Esophagus squamous epithelium (tissue), 5 donors: ENCODE data around the gene CNIH2. TPM values are rescaled to one million over a fixed set of nuclear protein-coding genes. Genes with fewer than 3 reads are reported as not detected.

ENCODE experiments used
- DNase-seq: peaks from one replicate; lab custom pipeline; 2025; lab: John Stamatoyannopoulos, UW
- H3K27ac ChIP-seq, 4 donors: fragments of 200-600 bp; sonication (generic); one replicate each; pipeline ENCODE4 v1.5.1; 2016 to 2019; ENCODE audit warnings: mild to moderate bottlenecking in 1 of 4
- H3K27me3 ChIP-seq, 4 donors: fragments of 200-600 bp; sonication (generic); 1 replicate in 3 of 4; 2 replicates in 1 of 4; pipeline versions ENCODE4 v1.5.1 to v1.6.0; 2017 to 2021; ENCODE audit warnings: antibody characterized with exemption in 1 of 4
- H3K36me3 ChIP-seq, 3 donors: fragments of 200-600 bp; sonication (generic); one replicate each; pipeline ENCODE4 v1.5.1; 2016 to 2019
- H3K4me1 ChIP-seq, 3 donors: fragments of 200-600 bp; sonication (generic); one replicate each; pipeline ENCODE4 v1.5.1; 2017 to 2019
- H3K4me3 ChIP-seq, 4 donors: fragments of 200-600 bp; sonication (generic); 1 replicate in 3 of 4; 2 replicates in 1 of 4; pipeline ENCODE4 v1.5.1; 2016 to 2019; ENCODE audit warnings: mild to moderate bottlenecking in 2 of 4, moderate library complexity in 1 of 4
- H3K9me3 ChIP-seq, 3 donors: fragments of 200-600 bp; sonication (generic); one replicate each; pipeline ENCODE4 v1.5.1; 2016 to 2019
- POLR2A ChIP-seq, 4 donors: fragments of 450-650 bp; IDR thresholded peaks; one replicate each; pipeline ENCODE4 v1.6.1; 2017; ENCODE audit warnings: antibody characterized with exemption in 4 of 4, mild to moderate bottlenecking in 4 of 4, moderate library complexity in 3 of 4
- WGBS, 2 donors: methylation state at CpG; one replicate each; pipeline ENCODE4 v1.1.5; 2018; 5-methylcytosine and 5-hydroxymethylcytosine counted together
- intact Hi-C: fragments of 100-400 bp; cut with DNase I; formaldehyde crosslinking; loops from one replicate; pipeline ENCODE4 v1.15.0; 2022
- total RNA-seq, 4 donors: library from RNA; depleted of rRNA; stranded (reverse); fragments of >200 nt; gene quantifications; one replicate each; pipeline ENCODE4 v1.1.0, GENCODE V29; 2016
- TF ChIP-seq, protein P1 (sequence below), 6 experiments: fragments of 450-650 bp in 4 of 6; fragments of 200-600 bp in 2 of 6; sonication (generic) in 2 of 6; IDR thresholded peaks; one replicate each; pipeline ENCODE4 v1.5.1; 2016 to 2019; ENCODE audit warnings: antibody characterized with exemption in 6 of 6, mild to moderate bottlenecking in 4 of 6, moderate library complexity in 4 of 6
- donor health status: DM: yes; HTN: yes; CAD: no.

The CNIH2 gene
- under 1 TPM in 2 of 4 donors, not detected in 2; 0.48 to 0.70 TPM for total RNA-seq

DNA sequence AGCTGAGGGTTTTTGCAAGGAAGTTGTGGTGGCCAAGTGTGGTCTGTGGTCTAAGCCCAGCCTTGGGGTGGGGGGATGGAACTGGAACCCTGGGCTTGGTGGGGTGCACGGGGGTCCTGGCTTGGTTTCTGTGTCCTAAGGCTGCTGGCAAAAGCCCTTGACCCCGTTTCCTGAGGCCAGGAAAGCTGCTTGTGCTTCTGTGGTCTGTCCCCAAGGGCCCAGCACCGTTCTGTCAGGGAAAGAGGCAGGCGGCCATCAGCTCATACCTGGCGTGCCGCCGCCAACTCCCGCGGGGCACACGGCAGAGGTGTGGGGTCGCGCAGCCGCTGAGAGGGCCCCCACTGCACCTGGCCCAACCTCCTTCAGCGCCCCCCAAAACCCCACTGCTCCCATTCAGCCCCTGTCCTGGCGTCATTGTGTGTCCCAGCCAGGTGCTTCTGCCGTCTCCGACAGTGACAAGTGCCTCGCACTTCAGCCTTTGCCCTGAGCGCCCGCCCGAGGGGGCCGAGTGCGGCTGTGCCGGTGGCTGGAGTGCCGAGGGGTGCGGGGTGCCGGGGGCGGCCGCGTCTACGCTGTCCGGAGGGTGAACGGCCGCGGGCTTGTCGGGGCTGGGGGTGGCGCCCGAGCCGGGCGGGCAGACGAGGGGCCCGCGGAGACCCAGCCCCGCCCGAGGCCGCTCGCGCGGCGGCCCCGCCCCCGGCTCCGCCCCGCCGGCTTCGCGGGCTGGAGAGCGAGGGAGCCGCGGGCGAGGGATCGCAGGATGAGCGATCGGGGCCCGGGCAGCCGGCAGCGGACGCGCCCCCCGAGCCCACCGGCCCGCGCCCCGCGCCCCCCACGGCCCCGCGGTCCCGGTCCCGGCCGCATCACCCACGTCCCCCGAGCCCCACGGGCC is at the start of gene CNIH2:
CNIH2 (plus strand) TSS at position 705 of the 892 bp plus-strand sequence. CDS start 282 bp downstream, outside the sequence.
- no peak for TF ChIP-seq POLR2A (IDR thresholded peaks at IDR 0.05)
- TF ChIP-seq, protein P1, sequence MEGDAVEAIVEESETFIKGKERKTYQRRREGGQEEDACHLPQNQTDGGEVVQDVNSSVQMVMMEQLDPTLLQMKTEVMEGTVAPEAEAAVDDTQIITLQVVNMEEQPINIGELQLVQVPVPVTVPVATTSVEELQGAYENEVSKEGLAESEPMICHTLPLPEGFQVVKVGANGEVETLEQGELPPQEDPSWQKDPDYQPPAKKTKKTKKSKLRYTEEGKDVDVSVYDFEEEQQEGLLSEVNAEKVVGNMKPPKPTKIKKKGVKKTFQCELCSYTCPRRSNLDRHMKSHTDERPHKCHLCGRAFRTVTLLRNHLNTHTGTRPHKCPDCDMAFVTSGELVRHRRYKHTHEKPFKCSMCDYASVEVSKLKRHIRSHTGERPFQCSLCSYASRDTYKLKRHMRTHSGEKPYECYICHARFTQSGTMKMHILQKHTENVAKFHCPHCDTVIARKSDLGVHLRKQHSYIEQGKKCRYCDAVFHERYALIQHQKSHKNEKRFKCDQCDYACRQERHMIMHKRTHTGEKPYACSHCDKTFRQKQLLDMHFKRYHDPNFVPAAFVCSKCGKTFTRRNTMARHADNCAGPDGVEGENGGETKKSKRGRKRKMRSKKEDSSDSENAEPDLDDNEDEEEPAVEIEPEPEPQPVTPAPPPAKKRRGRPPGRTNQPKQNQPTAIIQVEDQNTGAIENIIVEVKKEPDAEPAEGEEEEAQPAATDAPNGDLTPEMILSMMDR (IDR thresholded peaks at IDR 0.05) = no peak
- 0 to 22% methylated on average over 1 to 3 of the region's 84 CpGs for WGBS, 2 donors
- H3K4me1 ChIP-seq = peaks cover 6 to 46% (median 11%) of the 10 kb centered on the region in 3 donors
- no peaks in the 10 kb centered on the region for H3K9me3 ChIP-seq
- DNase-seq = no peak
- peaks cover 28 to 45% (median 36%) of the 10 kb centered on the region in 3 donors for H3K36me3 ChIP-seq
- peak within 1 kb of the TSS in 3 of 4 donors; percentile 28 to 65 (median 39) for H3K4me3 ChIP-seq
- peak within 1 kb of the TSS in 3 of 4 donors; percentile 45 to 62 (median 52) for H3K27ac ChIP-seq
- H3K27me3 ChIP-seq = peaks cover 0 to 6% (median 0%) of the 10 kb centered on the region in 4 donors
- intact Hi-C loops = no loop called here

DNA sequence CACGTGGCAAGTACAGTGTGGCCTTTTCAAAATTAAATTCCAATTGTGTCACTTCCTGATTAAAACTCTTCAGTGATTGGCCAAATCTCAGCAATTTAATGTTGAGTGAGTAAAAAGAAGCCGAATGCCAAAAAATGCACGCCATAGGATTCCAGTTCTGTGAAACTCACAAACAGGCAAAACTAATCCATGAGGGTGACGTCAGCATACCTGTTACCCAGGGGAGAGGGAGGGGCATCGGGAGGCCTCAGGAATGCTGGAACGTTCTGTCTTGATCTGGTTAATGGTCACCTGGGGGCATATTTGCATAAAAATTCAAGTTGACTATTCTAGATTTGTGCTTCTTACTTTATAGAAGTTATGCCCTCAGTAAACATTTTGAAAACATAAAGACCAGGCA is 49.5 kb upstream of the CNIH2 start:
- Histone ChIP-seq H3K9me3 (no peaks in the 10 kb centered on the region), H3K27me3 (no peaks in the 10 kb centered on the region), H3K36me3 (peaks cover 22 to 95% (median 38%) of the 10 kb centered on the region in 3 donors), H3K4me1 (no peaks in the 10 kb centered on the region), H3K27ac (no peak overlapping the region), H3K4me3 (no peak overlapping the region)
- WGBS, 2 donors = 77 to 85% methylated on average over 6 of the region's 6 CpGs
- TF ChIP-seq, protein P1 (IDR thresholded peaks at IDR 0.05) = no peak
- no peak for TF ChIP-seq POLR2A (IDR thresholded peaks at IDR 0.05)
- DNase-seq = no peak
- intact Hi-C loops = loop anchor here (10.0 kb wide), 1 partner anchor 56 kb away; the partner anchor contains the start of gene YIF1A

DNA sequence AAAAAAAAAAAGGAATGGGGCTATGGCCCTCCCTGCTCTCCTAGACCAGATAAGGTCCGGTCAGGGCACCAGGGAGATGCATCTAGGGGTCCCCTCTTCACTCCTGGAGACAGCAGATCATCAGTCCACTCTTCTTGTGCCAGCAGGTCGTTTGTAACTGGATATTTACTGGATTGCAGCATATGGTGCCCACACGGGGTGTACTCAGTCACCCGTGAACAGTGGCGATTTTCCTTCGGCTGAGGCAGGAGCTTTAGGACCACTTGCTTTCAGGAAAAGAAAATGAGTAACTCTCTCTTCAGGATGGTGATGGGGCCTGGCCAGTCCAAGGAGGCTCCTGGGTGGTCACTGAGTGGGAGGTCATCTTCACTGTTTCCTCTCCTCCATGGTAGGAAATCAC is 47.8 kb upstream of the CNIH2 start:
- no peaks in the 10 kb centered on the region for H3K4me1 ChIP-seq
- no peaks in the 10 kb centered on the region for H3K9me3 ChIP-seq
- no peak for TF ChIP-seq POLR2A (IDR thresholded peaks at IDR 0.05)
- TF ChIP-seq, protein P1 (IDR thresholded peaks at IDR 0.05) = no peak
- no peak overlapping the region for H3K4me3 ChIP-seq
- H3K27ac ChIP-seq = no peak overlapping the region
- H3K36me3 ChIP-seq = peaks cover 18 to 95% (median 40%) of the 10 kb centered on the region in 3 donors
- H3K27me3 ChIP-seq = no peaks in the 10 kb centered on the region
- no peak for DNase-seq
- intact Hi-C loops = no loop called here
- whole genome bisulfite sequencing, 2 donors = 76 to 82% methylated on average over 5 to 6 of the region's 6 CpGs

DNA sequence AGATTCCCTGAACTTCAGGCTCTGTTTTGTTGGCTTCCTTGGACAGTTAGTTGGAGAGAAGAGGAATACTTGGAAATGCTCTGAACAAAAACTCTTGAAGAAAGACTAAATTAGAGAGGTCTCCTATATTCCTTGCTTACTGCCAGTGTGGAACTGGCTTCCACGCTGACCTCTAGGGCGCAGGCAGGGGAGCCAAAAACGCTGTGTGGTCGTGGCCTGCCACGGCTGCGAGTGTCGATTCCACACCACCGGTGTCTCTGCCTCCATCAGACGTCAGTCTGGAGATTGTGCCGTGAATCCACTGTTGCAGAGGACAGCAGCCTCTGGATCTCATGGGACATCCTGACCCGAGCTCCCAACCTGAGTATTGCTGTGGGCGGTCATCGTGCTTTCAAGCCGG is 47.0 kb upstream of the CNIH2 start:
- Histone ChIP-seq H3K36me3 (peaks cover 18 to 97% (median 48%) of the 10 kb centered on the region in 3 donors), H3K9me3 (no peaks in the 10 kb centered on the region), H3K4me1 (no peaks in the 10 kb centered on the region), H3K27me3 (no peaks in the 10 kb centered on the region), H3K4me3 (no peak overlapping the region), H3K27ac (no peak overlapping the region)
- DNase-seq = no peak
- TF ChIP-seq, protein P1 (IDR thresholded peaks at IDR 0.05) = no peak
- TF ChIP-seq POLR2A (IDR thresholded peaks at IDR 0.05) = no peak
- intact Hi-C loops = no loop called here
- 92 to 93% methylated on average over 12 to 14 of the region's 14 CpGs for WGBS, 2 donors

DNA sequence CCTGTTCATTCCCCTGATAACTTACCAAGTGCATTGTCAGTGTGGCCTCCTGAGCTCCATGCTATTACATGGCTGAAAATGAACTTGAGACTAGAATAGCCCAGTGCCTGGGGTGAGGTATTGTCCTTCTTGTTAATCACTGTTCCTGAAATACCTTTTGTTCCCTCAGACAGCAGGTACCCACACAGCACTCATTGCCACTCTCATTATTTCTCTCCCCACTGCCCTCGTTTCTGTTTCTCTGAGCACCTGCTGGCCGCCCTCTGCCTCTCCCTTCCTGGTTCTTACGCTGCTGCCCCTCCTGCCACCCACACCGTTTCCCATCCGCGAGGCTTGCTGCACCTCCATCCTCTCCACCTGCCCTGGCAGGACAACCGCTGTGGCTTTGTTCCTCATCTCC is 46.4 kb upstream of the CNIH2 start:
- no peak overlapping the region for H3K27ac ChIP-seq
- no peaks in the 10 kb centered on the region for H3K4me1 ChIP-seq
- TF ChIP-seq POLR2A (IDR thresholded peaks at IDR 0.05) = no peak
- TF ChIP-seq, protein P1 (IDR thresholded peaks at IDR 0.05) = no peak
- 83 to 88% methylated on average over 7 of the region's 7 CpGs for WGBS, 2 donors
- DNase-seq = no peak
- H3K4me3 ChIP-seq = no peak overlapping the region
- H3K9me3 ChIP-seq = no peaks in the 10 kb centered on the region
- intact Hi-C loops = no loop called here
- H3K36me3 ChIP-seq = peaks cover 18 to 99% (median 50%) of the 10 kb centered on the region in 3 donors
- H3K27me3 ChIP-seq = no peaks in the 10 kb centered on the region
